Activated CD8-positive, alpha-beta memory T cell treated with anti-CD3 and anti-CD28 coated beads for 36 hours (primary cell): ENCODE measurements around the gene PADI6. TPM values are rescaled to one million over a fixed set of nuclear protein-coding genes. Genes with fewer than 3 reads are reported as not detected.
"Not testable (repeated sequence)": the region's sequence is repeated elsewhere in the genome, so short reads cannot be mapped to it uniquely, and the experiment has no call there.

Source experiments
- CTCF ChIA-PET: fragments of 350-600 bp; sonication (Branson Sonifier 250); formaldehyde crosslinking; loops from one replicate; lab custom pipeline; 2021; ENCODE audit warnings: antibody characterized with exemption; lab: Charles Lee
- POLR2A ChIA-PET: fragments of 350-600 bp; sonication (Branson Sonifier 250); formaldehyde crosslinking; loops from one replicate; lab custom pipeline; 2021; ENCODE audit warnings: antibody characterized with exemption; lab: Charles Lee
- total RNA-seq, 2 experiments: library from RNA; stranded (reverse); gene quantifications; one replicate each; pipeline ENCODE4 v1.2.3, GENCODE V29; 2021

Gene PADI6
- total RNA-seq, 2 experiments from 2014 or later: not detected

GRCh38 chr1:17400725-17401341 is 28.8 kb downstream of the PADI6 start:
- CTCF ChIA-PET: no interaction called here
- POLR2A ChIA-PET: no interaction called here

- CTCF ChIA-PET: no interaction called here
- POLR2A ChIA-PET: no interaction called here
Measured at GRCh38 chr1:17401841-17402240, 29.8 kb downstream of the PADI6 start.

- CTCF ChIA-PET: interaction anchor here (1.2 kb wide), 1 partner anchor 277 kb away, joined by 3 read pairs; no protein-coding TSS in a partner anchor
- POLR2A ChIA-PET: no interaction called here
Measured at GRCh38 chr1:17403081-17403480, 31.1 kb downstream of the PADI6 start.

GRCh38 chr1:17404034-17404684 is 32.2 kb downstream of the PADI6 start:
- ChIA-PET POLR2A (no interaction called here), CTCF (no interaction called here)

- ChIA-PET CTCF (no interaction called here), POLR2A (no interaction called here)
Measured at GRCh38 chr1:17404820-17405219, 32.8 kb downstream of the PADI6 start.

GRCh38 chr1:17405898-17406759 is 34.1 kb downstream of the PADI6 start:
- ChIA-PET POLR2A (no interaction called here), CTCF (no interaction called here)

GRCh38 chr1:17406760-17407475 is 34.9 kb downstream of the PADI6 start:
- POLR2A ChIA-PET, CTCF ChIA-PET: not testable (repeated sequence)

- CTCF ChIA-PET, POLR2A ChIA-PET: not testable (repeated sequence)
Measured at GRCh38 chr1:17407786-17408514, 36.0 kb downstream of the PADI6 start.

- ChIA-PET POLR2A (no interaction called here), CTCF (interaction anchor here (0.9 kb wide), 1 partner anchor 10 kb away, joined by 3 read pairs; no protein-coding TSS in a partner anchor)
Measured at GRCh38 chr1:17409391-17409811, 37.4 kb downstream of the PADI6 start.

GRCh38 chr1:17412093-17412870 is 40.3 kb downstream of the PADI6 start:
- POLR2A ChIA-PET: interaction anchor here (0.5 kb wide), 1 partner anchor 23 kb away, joined by 3 read pairs; no protein-coding TSS in a partner anchor

GRCh38 chr1:17414022-17414421 is 42.0 kb downstream of the PADI6 start:
- CTCF ChIA-PET: interaction anchor here (0.6 kb wide), 1 partner anchor 81 kb away, joined by 3 read pairs; no protein-coding TSS in a partner anchor
- POLR2A ChIA-PET: no interaction called here

More at GRCh38 chr1:17412093-17412870, 40.3 kb downstream of the PADI6 start:
- CTCF ChIA-PET: no interaction called here

- POLR2A ChIA-PET: no interaction called here
- CTCF ChIA-PET: no interaction called here
Measured at GRCh38 chr1:17416389-17416788, 44.4 kb downstream of the PADI6 start.

GRCh38 chr1:17419626-17420328 is 47.8 kb downstream of the PADI6 start:
- CTCF ChIA-PET: interaction anchor here (1.2 to 1.4 kb wide), 2 partner anchors 14 to 21 kb away, joined by 4 read pairs; no protein-coding TSS in a partner anchor

GRCh38 chr1:17420391-17420918 is 48.5 kb downstream of the PADI6 start:
- ChIA-PET POLR2A (interaction anchor here (0.5 kb wide), 1 partner anchor 11 kb away, joined by 3 read pairs; no protein-coding TSS in a partner anchor), CTCF (no interaction called here)

More at GRCh38 chr1:17419626-17420328, 47.8 kb downstream of the PADI6 start:
- POLR2A ChIA-PET: no interaction called here

- ChIA-PET POLR2A (no interaction called here), CTCF (no interaction called here)
Measured at GRCh38 chr1:17422461-17422860, 50.5 kb downstream of the PADI6 start.

GRCh38 chr1:17423781-17424245 is 51.8 kb downstream of the PADI6 start:
- ChIA-PET POLR2A (no interaction called here), CTCF (no interaction called here)
